Measurements from ENCODE around the gene SPRTN. TPM values are rescaled to one million over a fixed set of nuclear protein-coding genes. Genes with fewer than 3 reads are reported as not detected.

SPRTN gene
- total RNA-seq, 4 donors from 2014 or later, result 11.9 to 23.7 (median 15.0) TPM

DNA sequence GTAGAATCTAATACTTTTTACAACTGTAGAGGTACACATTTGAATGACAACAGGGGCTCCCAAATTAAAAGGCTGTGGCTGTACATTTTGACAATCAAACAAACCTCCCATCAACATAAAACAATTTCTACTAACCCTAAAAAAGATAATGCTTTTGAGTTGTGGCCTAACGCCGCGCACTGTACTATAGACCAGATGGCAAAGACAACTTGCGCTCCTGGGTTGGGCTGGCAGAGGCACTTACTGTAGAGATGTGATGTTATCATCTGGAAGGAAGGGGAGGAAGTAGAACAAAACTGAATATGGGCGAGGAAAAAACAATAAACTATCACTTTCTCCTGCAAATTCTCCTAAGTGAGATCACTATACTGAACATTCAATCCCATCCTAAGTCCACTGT lies 26.1 kb downstream of the SPRTN start:
- H3K4me1 ChIP-seq, result peaks cover 0 to 3% (median 0%) of the 10 kb centered on the region in 4 donors
- intact Hi-C loops (cut with DNase I), result no loop called here
- no peak for TF ChIP-seq POLR2A (IDR thresholded peaks at IDR 0.05; ENCODE audit: low read depth)
- no peaks in the 10 kb centered on the region for H3K9me3 ChIP-seq
- no peak overlapping the region for H3K4me3 ChIP-seq
- H3K27ac ChIP-seq (replicated peaks in 1 of 4), result no peak overlapping the region
- WGBS, result 84% methylated on average over 5 of the region's 5 CpGs
- peaks cover 4 to 38% (median 21%) of the 10 kb centered on the region in 4 donors for H3K36me3 ChIP-seq
- H3K27me3 ChIP-seq, result no peaks in the 10 kb centered on the region
- DNase-seq (ENCODE audit: extremely low spot score), result no peak

DNA sequence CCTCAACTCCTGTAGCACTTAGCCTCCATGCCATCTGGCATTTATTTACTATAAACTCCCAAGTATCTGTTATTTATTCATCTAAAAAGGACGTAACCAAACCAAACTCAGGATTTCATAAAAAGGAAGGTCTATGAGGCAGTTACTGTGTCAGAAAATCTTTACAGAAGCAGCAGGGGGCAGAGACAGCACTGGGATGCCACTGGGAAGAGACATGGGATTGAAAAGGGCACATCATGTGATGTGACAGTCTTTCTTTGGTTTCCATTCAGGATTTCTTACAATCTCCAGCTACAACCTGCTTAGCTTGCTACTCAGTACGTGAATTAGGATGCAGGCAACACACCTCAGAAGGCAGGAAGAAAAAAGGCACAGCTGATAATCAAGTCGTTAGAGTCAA lies 31.2 kb downstream of the SPRTN start:
- no peak for TF ChIP-seq POLR2A (IDR thresholded peaks at IDR 0.05; ENCODE audit: low read depth)
- no peak for TF ChIP-seq POLR2AphosphoS5 (IDR thresholded peaks at IDR 0.05)
- no peak for TF ChIP-seq EP300 (IDR thresholded peaks at IDR 0.05)
- TF ChIP-seq, protein P1, sequence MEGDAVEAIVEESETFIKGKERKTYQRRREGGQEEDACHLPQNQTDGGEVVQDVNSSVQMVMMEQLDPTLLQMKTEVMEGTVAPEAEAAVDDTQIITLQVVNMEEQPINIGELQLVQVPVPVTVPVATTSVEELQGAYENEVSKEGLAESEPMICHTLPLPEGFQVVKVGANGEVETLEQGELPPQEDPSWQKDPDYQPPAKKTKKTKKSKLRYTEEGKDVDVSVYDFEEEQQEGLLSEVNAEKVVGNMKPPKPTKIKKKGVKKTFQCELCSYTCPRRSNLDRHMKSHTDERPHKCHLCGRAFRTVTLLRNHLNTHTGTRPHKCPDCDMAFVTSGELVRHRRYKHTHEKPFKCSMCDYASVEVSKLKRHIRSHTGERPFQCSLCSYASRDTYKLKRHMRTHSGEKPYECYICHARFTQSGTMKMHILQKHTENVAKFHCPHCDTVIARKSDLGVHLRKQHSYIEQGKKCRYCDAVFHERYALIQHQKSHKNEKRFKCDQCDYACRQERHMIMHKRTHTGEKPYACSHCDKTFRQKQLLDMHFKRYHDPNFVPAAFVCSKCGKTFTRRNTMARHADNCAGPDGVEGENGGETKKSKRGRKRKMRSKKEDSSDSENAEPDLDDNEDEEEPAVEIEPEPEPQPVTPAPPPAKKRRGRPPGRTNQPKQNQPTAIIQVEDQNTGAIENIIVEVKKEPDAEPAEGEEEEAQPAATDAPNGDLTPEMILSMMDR (IDR thresholded peaks at IDR 0.05), result no peak
- Histone ChIP-seq H3K36me3 (peaks cover 4 to 54% (median 29%) of the 10 kb centered on the region in 4 donors), H3K27me3 (no peaks in the 10 kb centered on the region), H3K9me3 (no peaks in the 10 kb centered on the region), H3K27ac (replicated peaks in 1 of 4) (no peak overlapping the region), H3K4me1 (no peaks in the 10 kb centered on the region), H3K4me3 (no peak overlapping the region)
- no peak for DNase-seq (ENCODE audit: extremely low spot score)
- 84% methylated on average over 3 of the region's 3 CpGs for WGBS
- intact Hi-C loops (cut with DNase I), result no loop called here

DNA sequence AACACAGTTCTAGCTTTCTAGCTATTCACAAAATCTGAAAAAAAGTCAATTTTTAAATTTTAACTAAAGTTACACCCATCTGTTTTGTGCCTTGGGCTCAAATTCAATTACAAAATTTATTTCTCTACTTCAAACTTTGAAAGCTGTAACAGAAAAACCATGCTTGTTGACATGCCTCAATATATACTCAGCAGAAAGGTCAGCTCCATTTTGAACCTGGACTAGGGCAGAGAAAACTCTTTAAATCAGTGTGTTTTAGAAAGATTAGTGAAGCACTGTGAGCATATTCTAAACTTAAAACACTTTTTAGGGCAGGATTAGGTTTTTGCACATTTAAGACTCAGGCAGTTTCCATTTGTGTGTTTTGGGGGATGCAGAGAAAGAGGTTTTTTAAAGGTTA lies 34.4 kb downstream of the SPRTN start:
- no peak overlapping the region for H3K27ac ChIP-seq (replicated peaks in 1 of 4)
- H3K9me3 ChIP-seq, result no peaks in the 10 kb centered on the region
- peaks cover 9 to 21% (median 13%) of the 10 kb centered on the region in 4 donors for H3K4me1 ChIP-seq
- no peaks in the 10 kb centered on the region for H3K27me3 ChIP-seq
- peaks cover 0 to 31% (median 19%) of the 10 kb centered on the region in 4 donors for H3K36me3 ChIP-seq
- no peak for DNase-seq (ENCODE audit: extremely low spot score)
- H3K4me3 ChIP-seq, result no peak overlapping the region
- TF ChIP-seq, protein P1 (IDR thresholded peaks at IDR 0.05), result no peak
- TF ChIP-seq POLR2AphosphoS5 (IDR thresholded peaks at IDR 0.05) (no peak), EP300 (IDR thresholded peaks at IDR 0.05) (no peak), POLR2A (IDR thresholded peaks at IDR 0.05; ENCODE audit: low read depth) (no peak)
- intact Hi-C loops (cut with DNase I), result no loop called here

DNA sequence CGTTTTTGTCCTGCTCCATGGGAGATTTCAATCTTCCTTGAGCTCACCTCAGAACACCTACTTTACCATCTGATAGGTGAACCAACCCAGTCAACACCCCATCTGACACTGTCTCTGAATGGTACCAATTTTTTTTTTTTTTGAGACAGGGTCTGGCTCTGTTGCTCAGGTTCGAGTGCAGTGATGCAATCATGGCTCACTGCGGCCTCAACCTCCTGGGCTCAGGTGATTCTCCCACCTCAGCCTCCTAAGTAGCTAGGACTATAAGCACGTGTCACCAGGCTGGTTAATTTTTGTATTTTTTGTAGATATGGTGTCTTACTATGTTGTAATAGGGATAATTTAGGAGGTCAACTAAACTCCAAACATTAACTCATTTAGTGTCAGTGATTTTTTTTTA lies 36.3 kb downstream of the SPRTN start:
- intact Hi-C loops (cut with DNase I), result no loop called here
- Histone ChIP-seq H3K27me3 (no peaks in the 10 kb centered on the region), H3K4me3 (no peak overlapping the region), H3K9me3 (no peaks in the 10 kb centered on the region), H3K27ac (replicated peaks in 1 of 4) (no peak overlapping the region), H3K36me3 (peaks cover 0 to 19% (median 6%) of the 10 kb centered on the region in 4 donors), H3K4me1 (peaks cover 21 to 40% (median 29%) of the 10 kb centered on the region in 4 donors)
- TF ChIP-seq, protein P1 (IDR thresholded peaks at IDR 0.05), result no peak
- TF ChIP-seq EP300 (IDR thresholded peaks at IDR 0.05) (no peak), POLR2AphosphoS5 (IDR thresholded peaks at IDR 0.05) (no peak), POLR2A (IDR thresholded peaks at IDR 0.05; ENCODE audit: low read depth) (no peak)
- WGBS, result 90% methylated on average over 4 of the region's 4 CpGs
- DNase-seq (ENCODE audit: extremely low spot score), result no peak

DNA sequence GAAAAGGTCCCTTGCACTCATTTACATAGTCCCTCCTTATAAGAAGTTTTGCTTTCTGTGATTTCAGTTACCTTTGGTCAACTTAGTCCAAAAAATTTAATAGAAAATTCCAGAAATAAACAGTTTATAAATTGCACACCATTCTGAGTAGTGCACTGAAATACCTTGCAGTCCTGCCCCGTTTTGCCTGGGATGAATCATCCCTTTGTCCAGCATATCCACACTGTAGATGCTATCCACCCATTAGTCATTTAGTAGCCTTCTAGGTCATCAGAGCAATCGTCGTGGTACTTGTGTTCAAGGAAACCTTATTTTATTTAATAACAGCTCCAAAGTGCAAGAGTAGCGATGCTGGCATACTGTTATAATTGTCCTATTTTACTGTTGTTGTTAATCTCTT lies 38.0 kb downstream of the SPRTN start:
- TF ChIP-seq, protein P1 (IDR thresholded peaks at IDR 0.05), result no peak
- TF ChIP-seq EP300 (IDR thresholded peaks at IDR 0.05) (no peak), POLR2AphosphoS5 (IDR thresholded peaks at IDR 0.05) (no peak), POLR2A (IDR thresholded peaks at IDR 0.05; ENCODE audit: low read depth) (no peak)

More for the DNA sequence above, 38.0 kb downstream of the SPRTN start:
- no peak for DNase-seq (ENCODE audit: extremely low spot score)
- peaks cover 26 to 43% (median 33%) of the 10 kb centered on the region in 4 donors for H3K4me1 ChIP-seq
- WGBS, result 76% methylated on average over 4 of the region's 4 CpGs
- peaks cover 0 to 4% (median 0%) of the 10 kb centered on the region in 4 donors for H3K36me3 ChIP-seq
- H3K27ac ChIP-seq (replicated peaks in 1 of 4), result no peak overlapping the region
- intact Hi-C loops (cut with DNase I), result no loop called here
- H3K4me3 ChIP-seq, result no peak overlapping the region
- H3K27me3 ChIP-seq, result no peaks in the 10 kb centered on the region
- H3K9me3 ChIP-seq, result no peaks in the 10 kb centered on the region
